Upper lobe of left lung (tissue), 4 donors: ENCODE measurements around the gene SLC25A40.

Experiments
- CTCF ChIP-seq, 6 experiments: fragments of 450-650 bp in 4 of 6; fragments of 200-600 bp in 2 of 6; sonication (generic) in 2 of 6; IDR thresholded peaks; one replicate each; pipeline ENCODE4 v1.5.1; 2016 to 2019; ENCODE audit warnings: antibody characterized with exemption in 6 of 6
- POLR2A ChIP-seq, 4 donors: fragments of 450-650 bp; IDR thresholded peaks; one replicate each; pipeline ENCODE4 v1.5.1; 2016 to 2017; ENCODE audit warnings: antibody characterized with exemption in 4 of 4, mild to moderate bottlenecking in 2 of 4

- TF ChIP-seq POLR2A (IDR thresholded peaks at IDR 0.05) (no peak), CTCF (IDR thresholded peaks at IDR 0.05) (no peak)
Observed at GRCh38 chr7:87918740-87919139, 42.6 kb upstream of the SLC25A40 start.
